ENCODE measurements around the gene MST1R. TPM values are rescaled to one million over a fixed set of nuclear protein-coding genes. Genes with fewer than 3 reads are reported as not detected.
A peak's percentile ranks its signal among the peaks of the same experiment; 100 is the strongest.
"Not testable (repeated sequence)": the region's sequence is repeated elsewhere in the genome, so short reads cannot be mapped to it uniquely, and the experiment has no call there.

Gene MST1R
- total and polyA plus RNA-seq, 4 donors = 5.6 to 54.8 (median 28.7) TPM

- Histone ChIP-seq H3K9ac (ENCODE audit: insufficient read depth in 1 of 2, low read length in 2 of 2) (no peak overlapping the region), H3K4me3 (no peak overlapping the region), H3K4me1 (ENCODE audit: control insufficient read depth in 5 of 5, insufficient read depth in 5 of 5, low read length in 5 of 5) (peaks cover 0 to 10% (median 2%) of the 10 kb centered on the region in 5 donors), H3K9me3 (ENCODE audit: control insufficient read depth in 4 of 4, insufficient read depth in 3 of 4, low read length in 3 of 4) (no peaks in the 10 kb centered on the region), H3K27ac (ENCODE audit: low read depth in 1 of 2, low read length in 1 of 2) (no peak overlapping the region), H3K27me3 (ENCODE audit: control insufficient read depth in 3 of 3, insufficient read depth in 3 of 3, low read length in 2 of 3) (no peaks in the 10 kb centered on the region), H3K36me3 (ENCODE audit: control insufficient read depth in 4 of 4, insufficient read depth in 4 of 4, low read length in 4 of 4) (peaks cover 0 to 36% (median 3%) of the 10 kb centered on the region in 4 donors)
- ATAC-seq (ENCODE audit: insufficient read depth, low FRiP score) = no peak
- no peak for TF ChIP-seq CTCF (IDR thresholded peaks at IDR 0.05; ENCODE audit: control extremely low read depth, extremely low read depth)
- 88 to 89% methylated on average over 48 of the region's 48 CpGs for WGBS, 2 donors
- DNase-seq = no peak
Observed at GRCh38 chr3:49910409-49911123, 6.9 kb upstream of the MST1R start.

- no peaks in the 10 kb centered on the region for H3K9me3 ChIP-seq (ENCODE audit: control insufficient read depth in 4 of 4, insufficient read depth in 3 of 4, low read length in 3 of 4)
- H3K4me1 ChIP-seq (ENCODE audit: control insufficient read depth in 5 of 5, insufficient read depth in 5 of 5, low read length in 5 of 5) = peaks cover 0 to 16% (median 7%) of the 10 kb centered on the region in 5 donors
- no peak overlapping the region for H3K4me3 ChIP-seq
- ATAC-seq (ENCODE audit: insufficient read depth, low FRiP score) (no peak), DNase-seq (no peak)
- 94 to 95% methylated on average over 14 of the region's 14 CpGs for WGBS, 2 donors
- H3K36me3 ChIP-seq (ENCODE audit: control insufficient read depth in 4 of 4, insufficient read depth in 4 of 4, low read length in 4 of 4) = peaks cover 0 to 36% (median 3%) of the 10 kb centered on the region in 4 donors
- no peak overlapping the region for H3K27ac ChIP-seq (ENCODE audit: low read depth in 1 of 2, low read length in 1 of 2)
- no peaks in the 10 kb centered on the region for H3K27me3 ChIP-seq (ENCODE audit: control insufficient read depth in 3 of 3, insufficient read depth in 3 of 3, low read length in 2 of 3)
- no peak for TF ChIP-seq CTCF (IDR thresholded peaks at IDR 0.05; ENCODE audit: control extremely low read depth, extremely low read depth)
- H3K9ac ChIP-seq (ENCODE audit: insufficient read depth in 1 of 2, low read length in 2 of 2) = no peak overlapping the region
Observed at GRCh38 chr3:49908373-49909199, 4.9 kb upstream of the MST1R start.

- peak overlapping the region in 1 of 2 donors; percentile 87 for H3K27ac ChIP-seq (ENCODE audit: low read depth in 1 of 2, low read length in 1 of 2)
- no peak overlapping the region for H3K4me3 ChIP-seq
- 14 to 17% methylated on average over 14 to 15 of the region's 15 CpGs for whole genome bisulfite sequencing, 2 donors
- ATAC-seq (ENCODE audit: insufficient read depth, low FRiP score) (peak; percentile 20), DNase-seq (peak; percentile 69 to 78 (median 76))
- no peaks in the 10 kb centered on the region for H3K9me3 ChIP-seq (ENCODE audit: control insufficient read depth in 4 of 4, insufficient read depth in 3 of 4, low read length in 3 of 4)
- peak; percentile 26 for TF ChIP-seq CTCF (IDR thresholded peaks at IDR 0.05; ENCODE audit: control extremely low read depth, extremely low read depth)
- peak overlapping the region in 1 of 2 donors; percentile 43 for H3K9ac ChIP-seq (ENCODE audit: insufficient read depth in 1 of 2, low read length in 2 of 2)
- no peaks in the 10 kb centered on the region for H3K27me3 ChIP-seq (ENCODE audit: control insufficient read depth in 3 of 3, insufficient read depth in 3 of 3, low read length in 2 of 3)
- peaks cover 0 to 25% (median 3%) of the 10 kb centered on the region in 4 donors for H3K36me3 ChIP-seq (ENCODE audit: control insufficient read depth in 4 of 4, insufficient read depth in 4 of 4, low read length in 4 of 4)
- peaks cover 0 to 35% (median 9%) of the 10 kb centered on the region in 5 donors for H3K4me1 ChIP-seq (ENCODE audit: control insufficient read depth in 5 of 5, insufficient read depth in 5 of 5, low read length in 5 of 5)
Observed at GRCh38 chr3:49906073-49906743, 2.5 kb upstream of the MST1R start.

GRCh38 chr3:49904448-49904847 is 775 bp upstream of the MST1R start:
- Histone ChIP-seq H3K27ac (ENCODE audit: low read depth in 1 of 2, low read length in 1 of 2) (peak overlapping the region in 1 of 2 donors; percentile 32), H3K4me1 (ENCODE audit: control insufficient read depth in 5 of 5, insufficient read depth in 5 of 5, low read length in 5 of 5) (peaks cover 0 to 41% (median 14%) of the 10 kb centered on the region in 5 donors)
- not testable (repeated sequence) for H3K4me3 ChIP-seq; DNase-seq; H3K36me3 ChIP-seq (ENCODE audit: control insufficient read depth in 4 of 4, insufficient read depth in 4 of 4, low read length in 4 of 4); ATAC-seq (ENCODE audit: insufficient read depth, low FRiP score); H3K27me3 ChIP-seq (ENCODE audit: control insufficient read depth in 3 of 3, insufficient read depth in 3 of 3, low read length in 2 of 3); H3K9me3 ChIP-seq (ENCODE audit: control insufficient read depth in 4 of 4, insufficient read depth in 3 of 4, low read length in 3 of 4); H3K9ac ChIP-seq (ENCODE audit: insufficient read depth in 1 of 2, low read length in 2 of 2)
- WGBS, 2 donors = 90 to 97% methylated on average over 13 of the region's 13 CpGs

All from lung (tissue), 12 donors.